ENCODE measurements around the gene PCNT.
A peak's percentile ranks its signal among the peaks of the same experiment; 100 is the strongest.

PCNT gene

GRCh38 chr21:46285761-46286647 is 38.0 kb upstream of the PCNT start, which contains the start of gene YBEY:
TSS of gene YBEY (plus strand) at chr21:46286342. CDS start at chr21:46286914, 572 bp downstream.
- TF ChIP-seq ZFX (IDR thresholded peaks at IDR 0.05; ENCODE audit: borderline replicate concordance) (no peak), CTCF (IDR thresholded peaks at IDR 0.05) (peak; percentile 40)

GRCh38 chr21:46286648-46287002 is 37.3 kb upstream of the PCNT start:
- no peak for TF ChIP-seq ZFX (IDR thresholded peaks at IDR 0.05; ENCODE audit: borderline replicate concordance)
- no peak for TF ChIP-seq CTCF (IDR thresholded peaks at IDR 0.05)
- peak overlapping the region; percentile 89 for H3K27ac ChIP-seq

More at GRCh38 chr21:46285761-46286647, 38.0 kb upstream of the PCNT start, which contains the start of gene YBEY:
- H3K27ac ChIP-seq, result peak within 1 kb of the TSS; percentile 89

GRCh38 chr21:46287541-46287940 is 36.4 kb upstream of the PCNT start:
- H3K27ac ChIP-seq, result no peak overlapping the region
- no peak for TF ChIP-seq CTCF (IDR thresholded peaks at IDR 0.05)
- TF ChIP-seq ZFX (IDR thresholded peaks at IDR 0.05; ENCODE audit: borderline replicate concordance), result no peak

- TF ChIP-seq ZFX (IDR thresholded peaks at IDR 0.05; ENCODE audit: borderline replicate concordance) (no peak), CTCF (IDR thresholded peaks at IDR 0.05) (no peak)
- no peak overlapping the region for H3K27ac ChIP-seq
Measured at GRCh38 chr21:46289655-46290179, 34.2 kb upstream of the PCNT start.

- TF ChIP-seq ZFX (IDR thresholded peaks at IDR 0.05; ENCODE audit: borderline replicate concordance) (no peak), CTCF (IDR thresholded peaks at IDR 0.05) (no peak)
- H3K27ac ChIP-seq, result no peak overlapping the region
Measured at GRCh38 chr21:46291561-46291960, 32.4 kb upstream of the PCNT start.

GRCh38 chr21:46294647-46295176 is 29.2 kb upstream of the PCNT start:
- peak overlapping the region; percentile 89 for H3K27ac ChIP-seq
- TF ChIP-seq CTCF (IDR thresholded peaks at IDR 0.05) (no peak), ZFX (IDR thresholded peaks at IDR 0.05; ENCODE audit: borderline replicate concordance) (no peak)

All from 22Rv1 (cell line).